C1 segment of cervical spinal cord (tissue), 14 donors: ENCODE data around the gene PFKM.

Source experiments
- DNase-seq, 14 donors: peaks; one replicate each; lab custom pipeline; 2025; lab: John Stamatoyannopoulos, UW

Gene PFKM

DNA sequence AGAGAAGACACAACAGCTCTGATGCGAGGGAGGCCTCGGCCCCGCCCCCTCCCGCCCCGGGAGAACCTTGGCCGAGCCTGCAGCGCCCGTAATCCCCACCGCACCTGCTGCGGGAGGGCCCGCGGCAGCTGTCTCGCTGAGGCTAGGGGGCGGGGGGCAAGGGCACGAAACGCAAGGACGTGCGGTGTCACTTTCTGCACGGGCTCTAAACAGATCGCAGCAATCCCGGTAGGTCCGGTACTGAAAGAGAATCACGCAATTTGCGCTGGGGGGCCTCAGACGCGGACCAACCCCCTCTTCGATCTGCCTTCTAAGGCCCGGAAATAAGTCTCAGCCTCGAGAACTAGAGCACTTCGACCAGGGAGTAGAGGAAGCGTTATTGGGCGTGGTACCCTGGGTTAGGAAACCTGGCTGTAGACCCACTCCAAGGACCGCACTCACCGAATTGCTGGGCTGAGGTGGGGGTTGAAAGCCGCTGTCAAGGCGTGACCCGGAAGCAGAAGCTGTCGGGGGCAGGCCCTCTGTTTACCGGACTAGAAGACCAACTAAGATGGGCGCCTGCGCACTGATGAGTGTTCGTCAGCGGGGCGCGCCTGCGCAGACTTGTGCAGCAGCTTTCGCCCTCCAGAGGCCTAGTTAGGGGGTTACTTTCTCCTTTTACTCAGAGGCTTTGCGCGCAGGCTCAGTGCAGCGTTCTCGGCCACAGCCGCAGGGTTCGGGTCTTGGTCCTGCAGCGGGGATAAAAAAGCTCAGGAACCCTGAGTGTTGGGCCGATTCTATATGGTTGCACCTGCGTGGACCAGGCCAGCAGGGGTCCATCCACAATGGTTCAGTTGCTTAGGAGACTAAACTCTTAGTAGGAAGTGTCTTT, 38.1 kb downstream of the PFKM start, which contains the start of gene ASB8:
Gene ASB8, minus strand, starts transcription at position 498 of the 871 bp plus-strand sequence. CDS start 4,019 bp downstream, outside the sequence.
- DNase-seq: peak; percentile 78 to 99 (median 97)

DNA sequence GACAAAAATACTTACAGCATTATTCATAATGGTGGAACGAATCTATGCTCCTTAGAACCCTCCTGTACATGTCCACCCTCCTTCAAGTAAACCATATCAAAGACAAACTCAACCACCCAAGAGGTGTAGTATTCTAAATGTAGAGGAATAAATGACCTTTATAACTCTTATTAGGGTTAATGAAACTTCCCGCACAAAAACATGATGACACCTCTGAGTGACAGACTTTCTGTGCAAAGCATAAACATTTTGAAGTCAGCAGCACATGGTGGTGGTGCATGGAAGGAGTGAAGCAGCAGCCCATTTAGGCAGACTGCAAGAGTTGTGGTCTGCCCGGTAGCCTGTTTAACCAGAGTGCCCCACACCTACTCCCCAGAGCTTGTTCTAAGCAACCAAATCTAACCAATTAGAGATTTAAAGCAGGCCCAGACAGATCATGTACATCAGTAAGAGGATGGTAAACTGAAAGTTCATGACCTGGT, 38.8 kb downstream of the PFKM start:
- no peak for DNase-seq

DNA sequence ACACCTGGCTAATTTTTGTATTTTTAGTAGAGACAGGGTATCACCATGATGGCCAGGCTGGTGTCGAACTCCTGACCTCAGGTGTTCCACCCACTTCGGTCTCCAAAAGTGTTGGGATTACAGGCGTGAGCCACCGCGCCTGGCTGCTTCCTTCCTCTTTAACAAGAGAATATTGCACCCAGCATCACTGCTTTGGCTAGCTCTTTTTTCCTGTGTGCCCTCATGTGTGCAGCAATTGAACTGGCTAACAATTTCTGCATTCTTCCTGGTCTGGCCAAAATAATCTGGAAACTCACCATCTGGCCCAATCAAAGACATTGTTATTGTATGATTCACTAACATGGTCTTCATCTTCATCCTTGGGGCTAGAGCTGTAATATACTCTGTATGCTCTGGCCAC, 40.9 kb downstream of the PFKM start:
- no peak for DNase-seq

DNA sequence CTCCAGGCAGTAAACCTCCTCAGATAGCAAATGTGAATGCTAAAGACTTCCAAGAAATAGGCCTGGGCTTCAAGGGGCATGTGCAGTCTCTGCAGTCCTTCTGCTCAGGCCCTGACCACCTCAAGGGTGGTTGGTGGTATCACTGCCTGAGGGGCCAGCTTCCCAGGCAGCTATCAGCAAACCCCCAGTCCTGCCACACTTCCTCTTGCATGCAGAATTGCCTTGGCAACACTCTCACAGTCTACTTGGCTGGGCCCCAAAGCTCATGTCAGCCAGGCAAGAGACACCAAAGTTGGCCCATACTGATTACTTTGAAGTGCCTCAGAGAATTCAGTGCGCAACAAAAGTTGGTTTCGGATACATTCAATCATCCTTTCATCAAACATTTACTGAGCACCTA, 41.6 kb downstream of the PFKM start:
- DNase-seq: peak in 3 of 14 donors; percentile 7 to 33 (median 15)

DNA sequence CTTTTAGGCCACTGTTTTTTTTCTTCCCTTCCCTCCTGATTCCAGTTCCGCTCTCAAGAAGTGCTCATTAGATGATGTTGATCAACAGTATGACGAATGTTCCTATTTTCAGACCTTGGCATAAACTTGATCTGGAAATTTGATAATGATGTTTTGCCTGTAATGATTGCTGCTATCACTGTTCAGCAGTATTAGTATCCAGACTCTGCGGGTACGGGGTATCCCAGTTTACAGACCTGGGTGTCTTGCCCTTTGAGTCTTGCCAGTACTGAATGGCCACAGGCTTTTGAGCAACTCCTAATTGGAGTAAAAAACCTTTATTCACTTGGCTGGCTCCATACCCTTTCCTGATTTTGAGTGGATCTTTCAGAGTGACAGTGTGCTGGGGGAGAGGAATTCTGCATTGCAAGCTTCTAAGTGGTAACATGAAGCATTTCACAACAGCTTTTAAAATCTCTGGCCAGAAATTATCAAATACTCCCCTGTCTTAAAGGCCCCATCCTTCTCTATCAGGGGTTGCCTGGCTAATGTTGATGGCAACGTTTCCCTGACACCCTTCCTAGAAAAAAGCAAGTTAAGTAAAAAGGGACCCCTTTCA, 44.1 kb downstream of the PFKM start:
- DNase-seq: no peak

DNA sequence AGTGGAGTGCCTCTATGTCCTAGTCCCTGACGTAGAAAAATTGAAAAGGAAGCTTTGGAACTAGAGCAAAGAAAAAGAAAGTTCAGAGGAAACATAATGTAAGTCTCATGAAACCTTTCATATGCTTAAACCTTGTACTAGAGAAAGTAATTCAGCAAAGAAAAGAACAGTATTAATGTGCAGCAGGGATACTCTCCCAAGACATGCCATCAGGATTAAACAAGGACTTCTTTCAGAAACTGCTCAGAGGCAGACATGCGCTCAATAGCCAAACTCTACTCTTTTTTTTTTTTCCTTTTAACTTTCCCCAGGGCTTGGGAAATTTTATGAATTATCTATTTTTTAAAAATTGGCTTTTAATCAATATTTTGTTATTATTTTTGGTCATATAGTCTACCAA, 45.3 kb downstream of the PFKM start:
- no peak for DNase-seq

DNA sequence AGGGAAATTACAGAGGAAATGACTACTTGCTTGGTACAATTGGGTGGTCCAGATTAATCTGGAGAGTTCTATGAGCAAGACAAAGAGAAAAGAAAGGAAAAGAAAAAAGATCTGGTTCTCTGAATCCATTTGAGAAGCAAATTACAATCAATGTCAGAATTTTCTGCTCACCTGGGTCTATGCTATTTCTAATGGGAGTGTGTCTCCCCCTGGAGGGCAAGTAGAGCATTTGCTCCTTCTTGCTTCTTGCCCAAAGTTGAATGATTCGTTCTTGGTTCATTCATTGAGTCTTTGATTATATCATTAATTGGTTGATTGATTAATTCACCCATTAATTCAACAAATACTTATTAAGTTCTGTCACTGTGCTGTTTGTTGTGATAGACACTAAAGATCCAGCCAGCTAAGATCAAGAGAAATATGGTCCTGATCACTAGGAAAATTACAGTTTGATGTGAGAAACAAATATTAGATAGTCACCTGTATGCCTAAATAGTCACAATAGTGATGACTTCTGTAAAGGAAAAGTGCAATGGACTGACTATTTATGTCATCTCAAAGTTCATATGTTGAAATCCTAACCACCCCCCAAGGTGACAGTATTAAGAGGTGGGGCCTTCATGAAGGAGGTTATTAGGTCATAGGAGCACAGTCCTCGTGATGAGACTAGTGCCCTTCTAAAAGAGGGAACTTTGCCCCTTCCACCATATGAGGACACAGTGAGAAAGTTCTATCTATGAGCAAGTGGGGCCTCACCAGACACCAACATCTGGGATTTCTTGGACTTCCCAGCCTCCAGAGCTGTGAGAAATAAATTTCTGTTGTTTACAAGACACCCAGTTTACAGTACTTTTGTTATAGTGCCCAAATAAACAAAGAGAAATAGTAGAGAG, 46.2 kb downstream of the PFKM start:
- peak in 3 of 14 donors; percentile 8 to 25 (median 9) for DNase-seq

DNA sequence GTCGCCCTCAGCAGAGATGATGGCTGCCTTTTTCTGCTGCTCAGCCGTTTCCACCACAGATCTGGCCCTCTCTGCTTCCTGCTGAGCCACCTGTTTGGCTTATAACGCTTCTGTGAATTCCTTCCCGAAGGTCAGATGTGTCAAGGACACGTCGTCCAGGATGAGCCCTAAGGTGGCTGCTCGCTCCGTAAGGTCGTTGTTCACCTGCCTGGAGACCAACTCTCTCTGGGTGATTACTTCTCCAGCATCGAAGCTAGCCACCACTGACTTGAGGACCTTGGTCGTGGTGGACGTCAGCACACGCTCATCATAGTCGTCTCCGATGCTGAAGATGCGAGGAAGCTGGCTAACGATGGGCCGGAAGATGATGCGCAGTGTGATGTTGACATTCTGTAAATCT, 49.8 kb downstream of the PFKM start:
- DNase-seq: no peak

DNA sequence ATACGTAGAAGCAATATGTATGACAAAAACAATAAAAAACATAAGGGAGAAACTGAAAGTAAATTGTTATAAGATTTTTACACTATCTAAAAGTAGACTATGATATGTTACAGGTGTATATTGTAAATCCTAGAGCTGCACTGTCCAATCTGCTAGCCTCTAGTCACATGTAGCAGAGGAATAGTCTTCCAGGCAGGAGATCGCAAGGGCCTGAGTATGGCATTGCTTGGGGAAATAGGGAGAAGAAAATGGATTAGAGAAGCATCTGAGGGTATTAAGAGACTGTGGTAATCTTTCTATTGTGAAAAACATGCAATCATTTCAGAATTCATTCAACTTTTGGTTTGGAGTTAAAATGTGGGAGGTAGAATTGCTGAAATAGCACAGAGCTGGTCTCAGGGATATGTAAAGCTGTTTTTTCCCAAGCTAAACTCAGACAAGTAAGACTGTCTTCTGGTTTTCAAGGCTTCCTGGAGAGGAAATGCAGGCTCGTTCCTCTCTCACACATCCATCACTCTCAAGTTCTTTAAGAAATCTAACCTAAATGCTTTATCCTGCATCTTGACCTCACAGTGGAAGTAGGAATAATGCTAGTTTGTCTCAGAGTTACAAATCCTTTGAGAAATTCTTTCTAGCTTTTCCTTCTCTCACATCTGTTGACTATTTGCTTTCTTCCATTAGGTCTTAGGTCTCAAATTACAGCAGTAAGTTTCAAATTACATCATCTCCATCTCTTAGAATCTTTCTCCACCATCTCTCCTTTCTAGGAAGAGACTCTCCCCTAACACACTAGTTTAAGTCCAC, 56.7 kb downstream of the PFKM start:
- no peak for DNase-seq

DNA sequence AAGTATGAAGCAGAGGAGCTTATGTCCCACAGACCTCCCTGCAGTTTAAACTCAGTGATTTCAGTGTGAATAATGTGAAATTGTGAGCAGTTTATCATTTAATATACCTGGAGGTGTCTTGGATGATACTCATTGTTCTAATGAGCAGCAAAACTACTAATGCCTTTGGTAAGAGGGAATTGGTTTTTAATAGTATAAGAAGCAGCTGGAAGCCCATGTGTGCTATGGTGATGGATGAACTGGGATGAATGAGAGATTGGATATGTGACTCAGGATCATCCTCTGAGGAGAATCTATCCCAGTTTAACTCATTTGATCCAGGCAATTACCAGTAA, 57.2 kb downstream of the PFKM start:
- DNase-seq: no peak

DNA sequence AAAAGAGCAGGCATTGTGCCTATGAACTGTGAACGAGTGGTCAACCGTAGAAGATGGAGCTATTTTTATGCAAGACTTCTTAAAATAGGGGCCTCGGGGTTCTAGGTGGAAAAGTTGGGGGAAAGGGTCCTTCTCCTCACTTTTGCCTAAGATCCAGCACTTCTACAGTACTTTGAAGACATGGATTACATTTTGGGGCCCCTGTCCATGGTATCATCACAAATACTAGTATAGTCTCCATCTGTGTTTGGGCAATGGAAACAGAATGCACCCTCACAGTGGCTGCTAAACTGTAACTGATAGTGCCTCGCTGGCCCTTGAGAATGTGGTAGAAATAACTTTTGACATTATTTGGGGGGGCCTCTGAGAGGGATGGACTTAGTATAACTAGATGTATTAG, 58.8 kb downstream of the PFKM start:
- no peak for DNase-seq

DNA sequence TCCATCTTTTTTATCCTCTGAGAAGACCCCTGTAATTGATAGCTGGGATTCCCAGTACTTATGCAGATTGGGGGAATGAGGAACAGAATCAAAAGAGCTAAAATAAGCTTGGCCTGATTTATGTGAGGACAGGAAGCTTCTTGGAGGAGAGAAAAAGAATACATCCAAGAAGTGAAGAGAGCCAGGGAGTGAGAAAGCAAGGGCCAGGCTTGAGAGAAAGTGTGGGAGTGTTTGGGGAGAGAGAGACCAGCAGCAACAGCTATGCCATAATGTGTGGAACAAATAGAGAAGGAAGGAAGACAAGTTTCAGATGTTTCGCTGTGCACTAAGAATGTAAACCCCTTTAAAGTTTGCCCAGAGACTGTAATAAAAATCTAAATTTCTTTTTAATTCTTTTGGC, 60.3 kb downstream of the PFKM start:
- DNase-seq: no peak

DNA sequence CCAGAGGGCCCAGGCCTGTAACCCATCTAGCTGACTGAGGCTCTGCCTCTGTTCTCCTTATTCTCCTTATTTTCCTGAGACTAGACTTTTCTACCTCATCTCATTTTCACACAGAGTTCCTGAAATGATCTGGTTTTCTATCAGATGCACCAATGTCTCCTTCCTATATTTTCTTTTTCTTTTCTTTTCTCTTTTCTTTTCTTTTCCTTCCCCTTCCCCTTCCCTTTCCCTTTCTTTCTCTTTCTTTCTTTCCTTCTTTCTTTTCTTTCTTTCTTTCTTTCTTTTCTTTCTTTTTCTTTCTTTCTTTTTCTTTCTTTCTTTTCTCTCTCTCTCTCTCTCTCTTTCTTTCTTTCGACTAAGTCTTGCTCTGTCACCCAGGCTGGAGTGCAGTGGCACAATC, 61.3 kb downstream of the PFKM start:
- DNase-seq: no peak

DNA sequence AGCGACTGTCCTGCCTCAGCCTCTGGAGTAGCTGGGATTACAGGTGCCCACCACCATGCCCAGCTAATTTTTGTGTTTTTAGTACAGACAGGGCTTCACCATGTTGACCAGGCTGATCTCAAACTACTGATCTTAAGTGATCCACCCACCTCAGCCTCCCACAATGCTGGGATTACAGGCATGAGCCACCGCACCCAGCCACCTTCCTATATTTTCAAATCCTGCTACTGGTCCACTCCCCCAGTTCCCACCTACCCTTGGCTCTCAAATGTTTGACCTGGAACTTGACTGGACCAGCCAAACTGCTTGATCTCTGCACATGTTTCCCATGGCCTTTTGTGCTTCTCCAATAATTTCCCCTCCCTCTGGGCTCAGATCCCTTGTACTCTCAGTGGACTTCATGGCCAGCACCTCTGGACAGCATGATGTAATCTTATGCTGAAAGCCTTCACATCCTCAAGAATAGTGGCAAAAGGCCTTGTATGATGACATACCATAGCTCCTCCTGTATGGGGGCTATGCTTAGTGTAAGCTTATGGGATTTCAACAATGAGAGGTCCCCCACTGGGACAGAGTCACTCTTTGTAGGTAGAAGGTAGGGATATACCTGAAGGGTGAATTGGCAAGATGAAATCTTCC, 61.8 kb downstream of the PFKM start:
- DNase-seq: no peak

DNA sequence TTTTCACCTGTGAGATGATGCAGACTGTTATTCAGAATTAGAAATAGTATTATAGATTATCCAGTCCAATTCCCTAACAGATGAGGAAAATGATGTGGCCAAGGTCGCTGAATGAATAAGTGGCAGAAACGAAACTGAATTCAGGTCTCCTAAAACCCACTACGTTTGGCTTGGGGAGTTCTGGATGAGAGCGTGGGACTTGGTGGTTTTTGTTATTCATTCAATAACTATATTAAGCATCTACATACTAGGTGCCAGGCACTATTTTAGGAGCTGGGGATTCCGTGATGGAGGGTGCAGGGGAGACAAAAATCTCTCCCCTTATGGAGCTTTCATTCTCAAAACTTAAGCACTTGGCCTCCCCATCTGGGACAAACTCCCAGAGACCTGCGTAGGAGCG, 63.5 kb downstream of the PFKM start:
- no peak for DNase-seq

DNA sequence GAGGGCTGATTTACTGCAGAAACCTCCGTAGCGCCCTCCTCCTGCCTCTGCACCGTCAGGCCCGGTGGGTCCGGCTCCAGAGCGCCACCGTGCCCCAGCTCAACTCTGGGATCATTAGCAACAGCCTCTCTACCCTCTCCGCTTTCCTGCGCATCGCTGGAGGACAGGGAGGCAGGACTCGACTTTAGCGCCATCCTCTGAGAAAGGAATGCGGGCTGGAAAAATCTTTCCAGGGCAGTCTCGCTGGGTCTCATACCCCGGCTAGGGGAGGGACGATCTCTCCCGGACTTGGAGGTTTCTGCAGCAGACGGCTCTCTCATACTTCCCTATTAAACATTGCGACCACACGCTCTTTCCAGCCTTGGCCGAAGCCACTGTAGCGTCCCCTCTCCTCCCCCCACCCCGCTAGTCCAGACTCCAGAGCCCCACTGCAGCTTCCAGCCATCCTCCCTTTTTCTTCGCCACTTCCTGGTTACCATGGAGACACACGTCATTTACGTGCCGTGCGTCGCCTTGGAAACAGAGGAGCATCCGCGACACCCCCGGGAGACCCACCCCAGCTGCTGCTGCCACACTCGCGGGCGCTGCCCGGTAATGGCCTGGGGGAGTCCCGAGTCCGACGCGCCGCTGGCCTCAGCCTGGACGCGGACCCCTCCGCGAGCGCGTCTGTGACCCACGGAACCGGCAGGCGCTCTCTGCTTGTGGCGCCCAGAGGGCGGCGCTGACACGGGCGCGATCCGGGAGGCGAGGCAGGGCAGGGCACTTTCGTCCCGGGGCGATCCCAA, 64.1 kb downstream of the PFKM start, which contains the start of gene CCDC184:
Gene CCDC184, plus strand, starts transcription at position 554 of the 785 bp plus-strand sequence. CDS start 479 bp downstream, outside the sequence.
- peak in 12 of 14 donors; percentile 41 to 88 (median 69) for DNase-seq

DNA sequence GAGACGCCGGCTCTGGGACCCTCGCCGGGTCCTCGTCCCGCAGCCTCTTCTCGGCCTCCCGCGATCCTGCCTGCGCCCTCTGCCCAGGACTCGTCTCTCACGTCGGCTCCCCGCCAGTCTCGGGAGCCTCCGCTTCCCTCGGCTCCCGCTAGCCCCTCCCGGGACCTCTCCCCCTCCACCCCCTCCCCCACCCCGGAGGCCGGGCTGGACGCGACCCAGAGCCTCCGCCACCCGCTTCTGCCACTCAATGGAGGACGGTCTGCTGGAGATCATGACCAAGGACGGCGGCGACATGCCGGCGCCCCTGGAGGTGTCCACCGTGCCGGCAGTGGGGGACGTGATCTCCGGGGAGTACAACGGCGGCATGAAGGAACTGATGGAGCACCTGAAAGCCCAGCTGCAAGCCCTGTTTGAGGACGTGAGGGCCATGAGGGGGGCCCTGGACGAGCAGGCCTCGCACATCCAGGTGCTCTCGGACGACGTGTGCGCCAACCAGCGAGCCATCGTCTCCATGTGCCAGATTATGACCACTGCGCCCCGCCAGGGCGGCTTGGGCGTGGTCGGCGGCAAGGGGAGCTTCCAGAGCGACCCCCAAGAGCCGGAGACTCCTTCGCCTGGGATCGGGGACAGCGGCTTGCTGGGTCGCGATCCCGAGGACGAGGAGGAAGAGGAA, 64.8 kb downstream of the PFKM start:
- peak in 1 of 14 donors; percentile 47 for DNase-seq

DNA sequence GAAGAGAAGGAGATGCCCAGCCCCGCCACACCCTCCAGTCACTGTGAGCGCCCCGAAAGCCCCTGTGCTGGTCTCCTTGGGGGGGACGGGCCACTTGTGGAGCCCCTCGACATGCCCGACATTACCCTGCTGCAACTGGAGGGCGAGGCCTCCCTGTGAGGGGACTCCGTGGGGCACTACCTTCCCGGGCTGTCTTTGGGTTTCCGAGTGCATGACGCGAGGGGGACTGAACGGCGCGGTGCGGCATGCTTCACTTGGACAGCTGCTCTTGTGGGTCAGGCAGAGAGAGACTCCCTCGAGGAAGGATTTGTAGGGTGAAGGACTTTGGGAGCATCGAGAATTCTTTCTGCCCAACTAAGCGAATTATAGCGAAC, 65.4 kb downstream of the PFKM start:
- DNase-seq: peak in 1 of 14 donors; percentile 42
